GM12878 (cell line): ENCODE results near the gene GCC2. TPM values are rescaled to one million over a fixed set of nuclear protein-coding genes. Genes with fewer than 3 reads are reported as not detected.

ENCODE experiments used
- ATAC-seq: fragments of 200-7000 bp; cut with Tn5 transposase; 3 replicates; pipeline ENCODE4 v1.9.1; 2020; ENCODE audit warnings: mild to moderate bottlenecking, moderate library complexity
- BruUV-seq: library from RNA; stranded (reverse); fragments of 400-500 nt; replicated peaks from 2 replicates; lab custom pipeline; 2021; lab: Mats Ljungman, UMichigan
- CTCF ChIA-PET: fragments of 300-600 bp; sonication (Branson Sonifier 250); formaldehyde crosslinking; extraction: SDS; loops from one replicate; lab custom pipeline; 2021; ENCODE audit warnings: inconsistent platforms; lab: Yijun Ruan, JAX
- POLR2A ChIA-PET: fragments of 350-600 bp; formaldehyde crosslinking; extraction: SDS; loops from one replicate; lab custom pipeline; 2021; ENCODE audit warnings: inconsistent platforms; lab: Charles Lee
- RAD21 ChIA-PET: fragments of 300-600 bp; sonication (Branson Sonifier 250); formaldehyde crosslinking; loops from one replicate; lab custom pipeline; 2023; ENCODE audit warnings: antibody characterized with exemption; ENCODE audit not compliant: unreplicated experiment; lab: Charles Lee
- SMC1A ChIA-PET: fragments of 300-600 bp; sonication (Branson Sonifier 250); formaldehyde crosslinking; loops from one replicate; lab custom pipeline; 2023; ENCODE audit not compliant: unreplicated experiment, uncharacterized antibody; lab: Charles Lee
- DNase-seq: peaks from one replicate; pipeline ENCODE4 v3.0.0-alpha.2; 2011; ENCODE audit warnings: low read depth, low spot score
- FAIRE-seq: peaks from 3 replicates; lab custom pipeline; 2011; peaks lifted over from hg19 to GRCh38; lab: Jason Lieb, UNC
- H2AFZ ChIP-seq: 2 replicates; pipeline ENCODE4 v1.6.0; 2011; ENCODE audit warnings: low read depth, low read length, control low read depth; ENCODE audit not compliant: control insufficient read depth
- H3K27ac ChIP-seq: 2 replicates; pipeline ENCODE4 v1.5.1; 2011; ENCODE audit warnings: control low read depth; ENCODE audit not compliant: control insufficient read depth, insufficient read depth
- H3K27me3 ChIP-seq, 2 experiments: replicated peaks in 1 of 2; 2 replicates each; pipeline versions ENCODE4 v1.6.0 to v1.6.1; 2011; ENCODE audit warnings: low read length in 1 of 2; ENCODE audit not compliant: control insufficient read depth in 2 of 2, insufficient read depth in 2 of 2
- H3K36me3 ChIP-seq, 2 experiments: 2 replicates each; pipeline ENCODE4 v1.5.1; 2011; ENCODE audit warnings: low read length in 1 of 2; ENCODE audit not compliant: control insufficient read depth in 2 of 2, insufficient read depth in 2 of 2
- H3K4me1 ChIP-seq: 2 replicates; pipeline ENCODE4 v1.6.1; 2011; ENCODE audit warnings: mild to moderate bottlenecking, low read length, moderate library complexity, mixed read lengths; ENCODE audit not compliant: control insufficient read depth, insufficient read depth
- H3K4me2 ChIP-seq: 2 replicates; pipeline ENCODE4 v1.6.0; 2011; ENCODE audit warnings: control low read depth; ENCODE audit not compliant: control insufficient read depth, insufficient read depth
- H3K4me3 ChIP-seq: fragments of 200-600 bp; sonication (generic); 2 replicates; pipeline ENCODE4 v1.5.1; 2016
- H3K79me2 ChIP-seq: 2 replicates; pipeline ENCODE4 v1.6.0; 2011; ENCODE audit warnings: low read length; ENCODE audit not compliant: control insufficient read depth, insufficient read depth
- H3K9ac ChIP-seq: 2 replicates; pipeline ENCODE4 v1.8.0; 2011; ENCODE audit warnings: low read length, control low read depth, mixed read lengths; ENCODE audit not compliant: control insufficient read depth, insufficient read depth
- H3K9me3 ChIP-seq: replicated peaks from 3 replicates; pipeline ENCODE4 v1.5.1; 2011; ENCODE audit warnings: mild to moderate bottlenecking, low read length; ENCODE audit not compliant: control insufficient read depth, insufficient read depth
- H4K20me1 ChIP-seq: 2 replicates; pipeline ENCODE4 v1.6.0; 2011; ENCODE audit not compliant: control insufficient read depth, insufficient read depth
- CBX3 ChIP-seq: fragments of 200-600 bp; sonication (generic); IDR thresholded peaks from 2 replicates; pipeline ENCODE4 v1.6.1; 2016; ENCODE audit warnings: low read depth, borderline replicate concordance
- EZH2 ChIP-seq: IDR thresholded peaks from 2 replicates; pipeline ENCODE4 v1.6.1; 2012; ENCODE audit warnings: low read depth, mild to moderate bottlenecking, control low read depth, inconsistent platforms, low read length, borderline replicate concordance; ENCODE audit not compliant: control insufficient read depth
- GATAD2B ChIP-seq: fragments of 450-650 bp; conservative IDR thresholded peaks from 2 replicates; pipeline ENCODE4 v1.6.1; 2017; ENCODE audit warnings: low read depth, mild to moderate bottlenecking, moderate library complexity
- HDAC6 ChIP-seq: fragments of 200-600 bp; sonication (generic); IDR thresholded peaks from one replicate; pipeline ENCODE4 v1.8.0; 2017; ENCODE audit warnings: antibody characterized with exemption; ENCODE audit not compliant: unreplicated experiment
- IRF3 ChIP-seq: fragments of 450-650 bp; IDR thresholded peaks from 2 replicates; pipeline ENCODE4 v1.6.1; 2014; ENCODE audit warnings: mild to moderate bottlenecking
- KDM1A ChIP-seq: fragments of 200-600 bp; sonication (generic); IDR thresholded peaks from 2 replicates; pipeline ENCODE4 v1.6.1; 2016; ENCODE audit warnings: borderline replicate concordance
- MEF2A ChIP-seq: IDR thresholded peaks from 2 replicates; pipeline ENCODE4 v1.6.1; 2011; ENCODE audit warnings: low read depth, mild to moderate bottlenecking, low read length, moderate library complexity; ENCODE audit not compliant: insufficient read depth
- NFIC ChIP-seq: IDR thresholded peaks from 2 replicates; pipeline ENCODE4 v1.6.1; 2012; ENCODE audit warnings: low read depth, mild to moderate bottlenecking, inconsistent platforms, low read length, moderate library complexity
- NR2F1 ChIP-seq: fragments of 450-650 bp; conservative IDR thresholded peaks from 2 replicates; pipeline ENCODE4 v1.6.1; 2017; ENCODE audit warnings: mild to moderate bottlenecking
- POLR2AphosphoS2 ChIP-seq: IDR thresholded peaks from 2 replicates; pipeline ENCODE4 v1.6.1; 2011; ENCODE audit warnings: low read depth, mild to moderate bottlenecking, low read length, improper control_type of control experiment, moderate library complexity
- SMARCA5 ChIP-seq: fragments of 450-650 bp; IDR thresholded peaks from 2 replicates; pipeline ENCODE4 v1.6.1; 2017; ENCODE audit warnings: mild to moderate bottlenecking
- SRF ChIP-seq, 2 experiments: IDR thresholded peaks; 2 replicates each; pipeline ENCODE4 v1.6.1; 2011; ENCODE audit warnings: low read depth in 2 of 2, low read length in 2 of 2, mild to moderate bottlenecking in 1 of 2, moderate library complexity in 1 of 2
- STAT1 ChIP-seq: fragments of 450-650 bp; conservative IDR thresholded peaks from 2 replicates; pipeline ENCODE4 v1.6.1; 2014; ENCODE audit warnings: antibody characterized with exemption, mild to moderate bottlenecking
- TARDBP ChIP-seq: IDR thresholded peaks from 2 replicates; pipeline ENCODE4 v1.6.1; 2016; ENCODE audit warnings: borderline replicate concordance
- TBL1XR1 ChIP-seq: IDR thresholded peaks from 2 replicates; pipeline ENCODE4 v1.6.1; 2012; ENCODE audit warnings: low read depth, low read length, improper control_type of control experiment
- ZNF24 ChIP-seq: fragments of 450-650 bp; IDR thresholded peaks from 2 replicates; pipeline ENCODE4 v1.6.1; 2017; ENCODE audit warnings: antibody characterized with exemption, mild to moderate bottlenecking
- ZZZ3 ChIP-seq: IDR thresholded peaks from 2 replicates; pipeline ENCODE4 v1.6.1; 2011; ENCODE audit warnings: low read depth; ENCODE audit not compliant: control insufficient read depth, insufficient read length
- WGBS: methylation state at CpG from one replicate; pipeline ENCODE4 v1.1.6; 2016; ENCODE audit warnings: low lambda C conversion rate; ENCODE audit not compliant: insufficient replicate concordance, insufficient coverage; ENCODE audit errors: missing lambda C conversion rate; 5-methylcytosine and 5-hydroxymethylcytosine counted together
- in situ Hi-C: fragments of 300-500 bp; cut with MboI; formaldehyde crosslinking; loops from 9 replicates; pipeline ENCODE4 v1.14.3; 2018; ENCODE audit warnings: mixed read lengths
- intact Hi-C: fragments of 100-400 bp; cut with micrococcal nuclease; formaldehyde crosslinking; loops from one replicate; pipeline ENCODE4 v1.14.2; 2022; ENCODE audit not compliant: unreplicated experiment
- polyA plus RNA-seq, 11 experiments: library from polyadenylated mRNA; depleted of rRNA in 4 of 11; unstranded in 6 of 11; stranded (reverse) in 5 of 11; fragments of >200 nt; fragmentation: Nextera tagmentation in 4 of 11; fragmentation: Illumina TruSeq in 1 of 11; extraction: Ambion mirVana in 4 of 11; extraction: Trizol in 1 of 11; gene quantifications; 1 replicate in 1 of 11; 2 replicates in 10 of 11; pipeline versions ENCODE4 v1.2.1 to v1.2.3, GENCODE V29; 2011 to 2016; ENCODE audit warnings: inconsistent platforms in 2 of 11, missing spikeins in 2 of 11, low read depth in 1 of 11
- total RNA-seq, 4 experiments: library from RNA; depleted of rRNA in 3 of 4; stranded (reverse); fragments of >200 nt in 3 of 4; fragmentation: Illumina TruSeq in 1 of 4; extraction: Trizol in 1 of 4; gene quantifications; 2 replicates each; pipeline versions ENCODE4 v1.2.1 to v1.2.3, GENCODE V29; 2013 to 2021

The GCC2 gene
- total and polyA plus RNA-seq, 10 of the 15 experiments (the other 5 are each of a cell fraction or from before 2014, with no cell fraction given), result 11.8 to 35.5 (median 25.4) TPM

- Histone ChIP-seq H3K79me2 (peaks cover 4% of the 10 kb centered on the region), H3K4me2 (no peak overlapping the region), H3K27me3 (no peaks in the 10 kb centered on the region), H3K4me3 (no peak overlapping the region), H3K9me3 (no peaks in the 10 kb centered on the region), H2AFZ (no peak overlapping the region), H4K20me1 (no peaks in the 10 kb centered on the region), H3K36me3 (no peaks in the 10 kb centered on the region; a peak in 1 of 4 replicates), H3K27ac (no peak overlapping the region), H3K9ac (no peak overlapping the region), H3K4me1 (no peaks in the 10 kb centered on the region)
- intact Hi-C loops (no loop called here), in situ Hi-C loops (no loop called here)
- WGBS, result 80% methylated on average over 9 of the region's 9 CpGs
- TF ChIP-seq MEF2A, result no peak
- TF ChIP-seq NFIC, result no peak
- TF ChIP-seq IRF3, result no peak
- no peak for TF ChIP-seq SRF (IDR thresholded peaks at IDR 0.05; ENCODE audit: low read depth in 2 of 2, low read length in 2 of 2)
- no peak for TF ChIP-seq KDM1A
- no peak for TF ChIP-seq HDAC6
- no peak for TF ChIP-seq ZZZ3
- no peak for TF ChIP-seq TBL1XR1
- TF ChIP-seq ZNF24, result no peak
- no peak for TF ChIP-seq TARDBP
- TF ChIP-seq GATAD2B, result no peak
- TF ChIP-seq STAT1, result no peak
- no peak for TF ChIP-seq NR2F1
- no peak for TF ChIP-seq CBX3
- TF ChIP-seq POLR2AphosphoS2, result no peak
- TF ChIP-seq EZH2, result no peak
- TF ChIP-seq SMARCA5, result no peak
- POLR2A ChIA-PET, result interaction anchor here (0.5 to 1.2 kb wide), 3 partner anchors 15 to 329 kb away, joined by 3 to 4 read pairs (median 3); no protein-coding TSS in a partner anchor
- DNase-seq, result no peak
- BruUV-seq, result TSS peak; percentile 26
- CTCF ChIA-PET, result interaction anchor here (1.6 to 3.2 kb wide), 3 partner anchors 13 to 88 kb away, joined by 3 to 13 read pairs (median 9); no protein-coding TSS in a partner anchor
- no peak for FAIRE-seq
- SMC1A ChIA-PET, result interaction anchor here (1.2 to 3.1 kb wide), 8 partner anchors 10 to 88 kb away, joined by 3 to 18 read pairs (median 6); no protein-coding TSS in a partner anchor
- RAD21 ChIA-PET, result no interaction called here
- ATAC-seq, result no peak
Measured at GRCh38 chr2:108548208-108549003, 99.4 kb downstream of the GCC2 start.
